ENCODE results near the gene ZBTB47. TPM values are rescaled to one million over a fixed set of nuclear protein-coding genes. Genes with fewer than 3 reads are reported as not detected.

The ZBTB47 gene
- total and polyA plus RNA-seq, 8 donors = 10.1 to 40.3 (median 23.4) TPM

GRCh38 chr3:42647821-42648459, 5.6 kb upstream of the ZBTB47 start:
- no peaks in the 10 kb centered on the region for H3K9me3 ChIP-seq
- intact Hi-C loops (cut with DNase I; ENCODE audit: low total_unique reads) = no loop called here
- TF ChIP-seq POLR2AphosphoS5 (IDR thresholded peaks at IDR 0.05) (no peak), CTCF (IDR thresholded peaks at IDR 0.05) (no peak), EP300 (IDR thresholded peaks at IDR 0.05) (no peak), POLR2A (IDR thresholded peaks at IDR 0.05) (no peak)
- DNase-seq = no peak
- H3K4me3 ChIP-seq = no peak overlapping the region
- H3K27me3 ChIP-seq = no peaks in the 10 kb centered on the region
- WGBS, 5 donors = 78 to 89% (median 86%) methylated on average over 5 of the region's 5 CpGs
- peaks cover 45 to 77% (median 71%) of the 10 kb centered on the region in 4 donors for H3K36me3 ChIP-seq
- H3K4me1 ChIP-seq = peaks cover 18 to 63% (median 47%) of the 10 kb centered on the region in 4 donors
- peak overlapping the region in 1 of 5 donors; percentile 43 for H3K27ac ChIP-seq

- Histone ChIP-seq H3K4me3 (no peak overlapping the region), H3K4me1 (peaks cover 26 to 74% (median 57%) of the 10 kb centered on the region in 4 donors)
Observed at GRCh38 chr3:42649006-42649405, 4.5 kb upstream of the ZBTB47 start.

GRCh38 chr3:42649783-42650182, 3.7 kb upstream of the ZBTB47 start:
- H3K36me3 ChIP-seq = peaks cover 29 to 59% (median 52%) of the 10 kb centered on the region in 4 donors
- peak overlapping the region in 1 of 5 donors; percentile 35 for H3K27ac ChIP-seq
- no peak overlapping the region for H3K4me3 ChIP-seq
- 87 to 93% (median 88%) methylated on average over 3 to 4 of the region's 4 CpGs for WGBS, 5 donors
- TF ChIP-seq POLR2AphosphoS5 (IDR thresholded peaks at IDR 0.05) (no peak), POLR2A (IDR thresholded peaks at IDR 0.05) (no peak), CTCF (IDR thresholded peaks at IDR 0.05) (no peak), EP300 (IDR thresholded peaks at IDR 0.05) (no peak)
- intact Hi-C loops (cut with DNase I; ENCODE audit: low total_unique reads) = loop anchor here (10.0 kb wide), 1 partner anchor 95 kb away; no protein-coding TSS in a partner anchor
- no peaks in the 10 kb centered on the region for H3K9me3 ChIP-seq
- no peak for DNase-seq
- peaks cover 28 to 75% (median 60%) of the 10 kb centered on the region in 4 donors for H3K4me1 ChIP-seq
- H3K27me3 ChIP-seq = no peaks in the 10 kb centered on the region

More at GRCh38 chr3:42649006-42649405, 4.5 kb upstream of the ZBTB47 start:
- H3K27ac ChIP-seq = no peak overlapping the region
- WGBS, 5 donors = 81 to 89% (median 86%) methylated on average over 2 of the region's 2 CpGs
- no peaks in the 10 kb centered on the region for H3K9me3 ChIP-seq
- TF ChIP-seq EP300 (IDR thresholded peaks at IDR 0.05) (no peak), POLR2A (IDR thresholded peaks at IDR 0.05) (no peak), CTCF (IDR thresholded peaks at IDR 0.05) (no peak), POLR2AphosphoS5 (IDR thresholded peaks at IDR 0.05) (no peak)
- intact Hi-C loops (cut with DNase I; ENCODE audit: low total_unique reads) = no loop called here
- DNase-seq = no peak
- peaks cover 35 to 67% (median 60%) of the 10 kb centered on the region in 4 donors for H3K36me3 ChIP-seq
- H3K27me3 ChIP-seq = no peaks in the 10 kb centered on the region

GRCh38 chr3:42651248-42652091, 2.0 kb upstream of the ZBTB47 start:
- Histone ChIP-seq H3K27ac (peak overlapping the region in 4 of 5 donors; percentile 90 to 94 (median 92)), H3K36me3 (peaks cover 13 to 43% (median 35%) of the 10 kb centered on the region in 4 donors), H3K4me3 (peak overlapping the region in 2 of 4 donors; percentile 80 to 82), H3K4me1 (peaks cover 45 to 86% (median 72%) of the 10 kb centered on the region in 4 donors), H3K9me3 (no peaks in the 10 kb centered on the region), H3K27me3 (no peaks in the 10 kb centered on the region)
- DNase-seq = no peak
- intact Hi-C loops (cut with DNase I; ENCODE audit: low total_unique reads) = loop anchor here (10.0 kb wide), 1 partner anchor 93 kb away; no protein-coding TSS in a partner anchor
- WGBS, 5 donors = 73 to 86% (median 83%) methylated on average over 9 of the region's 9 CpGs
- TF ChIP-seq EP300 (IDR thresholded peaks at IDR 0.05) (no peak), POLR2A (IDR thresholded peaks at IDR 0.05) (no peak), POLR2AphosphoS5 (IDR thresholded peaks at IDR 0.05) (no peak), CTCF (IDR thresholded peaks at IDR 0.05) (no peak)

All from stomach (tissue), 9 donors.